ENCODE results near the gene SMARCC1. TPM values are rescaled to one million over a fixed set of nuclear protein-coding genes. Genes with fewer than 3 reads are reported as not detected.

Gene SMARCC1
- total RNA-seq, 1 experiment from 2014 or later = 168 TPM

DNA sequence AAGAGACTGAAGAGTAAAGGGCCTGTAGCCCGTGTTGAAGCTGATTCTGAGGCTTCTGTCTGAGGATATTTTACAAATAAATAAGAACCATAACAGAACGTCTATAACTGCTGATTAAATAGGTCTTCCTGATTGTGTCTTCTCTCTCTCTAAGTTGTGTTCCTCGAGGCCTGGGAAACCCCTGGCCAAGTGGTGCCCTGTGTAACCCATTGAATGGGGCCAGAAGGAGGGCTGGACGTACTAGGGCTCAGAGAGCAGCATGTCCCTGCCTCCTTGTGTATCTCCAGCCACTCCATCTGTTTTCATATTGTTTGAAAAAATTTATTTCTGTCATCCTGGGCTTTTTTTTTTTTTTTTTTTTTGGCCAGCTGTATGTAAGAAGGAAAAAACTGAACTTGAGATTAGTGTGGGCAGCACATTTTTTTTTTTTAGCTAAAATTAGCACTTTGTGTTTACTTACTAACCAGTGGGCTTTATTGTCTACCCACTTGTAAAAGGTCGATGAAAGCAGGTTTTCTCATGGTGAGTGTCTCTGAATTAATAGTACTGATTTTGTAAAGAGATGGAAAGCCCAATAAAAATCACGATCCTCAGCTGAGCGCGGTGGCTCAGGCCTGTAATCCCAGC lies 32.0 kb upstream of the SMARCC1 start:
- TF ChIP-seq, protein P1, sequence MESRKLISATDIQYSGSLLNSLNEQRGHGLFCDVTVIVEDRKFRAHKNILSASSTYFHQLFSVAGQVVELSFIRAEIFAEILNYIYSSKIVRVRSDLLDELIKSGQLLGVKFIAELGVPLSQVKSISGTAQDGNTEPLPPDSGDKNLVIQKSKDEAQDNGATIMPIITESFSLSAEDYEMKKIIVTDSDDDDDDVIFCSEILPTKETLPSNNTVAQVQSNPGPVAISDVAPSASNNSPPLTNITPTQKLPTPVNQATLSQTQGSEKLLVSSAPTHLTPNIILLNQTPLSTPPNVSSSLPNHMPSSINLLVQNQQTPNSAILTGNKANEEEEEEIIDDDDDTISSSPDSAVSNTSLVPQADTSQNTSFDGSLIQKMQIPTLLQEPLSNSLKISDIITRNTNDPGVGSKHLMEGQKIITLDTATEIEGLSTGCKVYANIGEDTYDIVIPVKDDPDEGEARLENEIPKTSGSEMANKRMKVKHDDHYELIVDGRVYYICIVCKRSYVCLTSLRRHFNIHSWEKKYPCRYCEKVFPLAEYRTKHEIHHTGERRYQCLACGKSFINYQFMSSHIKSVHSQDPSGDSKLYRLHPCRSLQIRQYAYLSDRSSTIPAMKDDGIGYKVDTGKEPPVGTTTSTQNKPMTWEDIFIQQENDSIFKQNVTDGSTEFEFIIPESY (IDR thresholded peaks at IDR 0.05; ENCODE audit: extremely low read depth, insufficient replicate concordance, low read length) = no peak
- no peak for TF ChIP-seq SIN3A (IDR thresholded peaks at IDR 0.05; ENCODE audit: low read depth)
- no peak for TF ChIP-seq YY1 (IDR thresholded peaks at IDR 0.05; ENCODE audit: extremely low read depth, insufficient replicate concordance, low read depth, low read length)
- TF ChIP-seq, protein P2, sequence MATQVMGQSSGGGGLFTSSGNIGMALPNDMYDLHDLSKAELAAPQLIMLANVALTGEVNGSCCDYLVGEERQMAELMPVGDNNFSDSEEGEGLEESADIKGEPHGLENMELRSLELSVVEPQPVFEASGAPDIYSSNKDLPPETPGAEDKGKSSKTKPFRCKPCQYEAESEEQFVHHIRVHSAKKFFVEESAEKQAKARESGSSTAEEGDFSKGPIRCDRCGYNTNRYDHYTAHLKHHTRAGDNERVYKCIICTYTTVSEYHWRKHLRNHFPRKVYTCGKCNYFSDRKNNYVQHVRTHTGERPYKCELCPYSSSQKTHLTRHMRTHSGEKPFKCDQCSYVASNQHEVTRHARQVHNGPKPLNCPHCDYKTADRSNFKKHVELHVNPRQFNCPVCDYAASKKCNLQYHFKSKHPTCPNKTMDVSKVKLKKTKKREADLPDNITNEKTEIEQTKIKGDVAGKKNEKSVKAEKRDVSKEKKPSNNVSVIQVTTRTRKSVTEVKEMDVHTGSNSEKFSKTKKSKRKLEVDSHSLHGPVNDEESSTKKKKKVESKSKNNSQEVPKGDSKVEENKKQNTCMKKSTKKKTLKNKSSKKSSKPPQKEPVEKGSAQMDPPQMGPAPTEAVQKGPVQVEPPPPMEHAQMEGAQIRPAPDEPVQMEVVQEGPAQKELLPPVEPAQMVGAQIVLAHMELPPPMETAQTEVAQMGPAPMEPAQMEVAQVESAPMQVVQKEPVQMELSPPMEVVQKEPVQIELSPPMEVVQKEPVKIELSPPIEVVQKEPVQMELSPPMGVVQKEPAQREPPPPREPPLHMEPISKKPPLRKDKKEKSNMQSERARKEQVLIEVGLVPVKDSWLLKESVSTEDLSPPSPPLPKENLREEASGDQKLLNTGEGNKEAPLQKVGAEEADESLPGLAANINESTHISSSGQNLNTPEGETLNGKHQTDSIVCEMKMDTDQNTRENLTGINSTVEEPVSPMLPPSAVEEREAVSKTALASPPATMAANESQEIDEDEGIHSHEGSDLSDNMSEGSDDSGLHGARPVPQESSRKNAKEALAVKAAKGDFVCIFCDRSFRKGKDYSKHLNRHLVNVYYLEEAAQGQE (IDR thresholded peaks at IDR 0.05; ENCODE audit: low read depth) = no peak
- CTCF ChIA-PET = no interaction called here
- no peaks in the 10 kb centered on the region for H3K79me2 ChIP-seq (ENCODE audit: insufficient read depth, low read length)

More for the DNA sequence above, 32.0 kb upstream of the SMARCC1 start:
- H3K9me3 ChIP-seq (ENCODE audit: control insufficient read depth in 1 of 2, insufficient read depth in 1 of 2, low read depth in 1 of 2, low read length in 2 of 2) = no peaks in the 10 kb centered on the region
- no peak overlapping the region for H3K9ac ChIP-seq (ENCODE audit: low read length)
- ATAC-seq (no peak), DNase-seq (ENCODE audit: low read depth, low spot score) (no peak)
- H3K36me3 ChIP-seq (ENCODE audit: control insufficient read depth in 1 of 2, insufficient read depth in 2 of 2, low read length in 2 of 2) = peaks cover 21 to 23% of the 10 kb centered on the region in 2 experiments
- no peak overlapping the region for H3K4me2 ChIP-seq (ENCODE audit: low read length)
- no peak overlapping the region for H3K27ac ChIP-seq (ENCODE audit: low read depth, low read length)
- H2AFZ ChIP-seq (ENCODE audit: low read depth, low read length, poor library complexity, severe bottlenecking) = no peak overlapping the region
- ChIA-PET RAD21 (ENCODE audit: low non-redundant PET in 1 of 2, low total read pairs in 2 of 2, uncharacterized antibody in 2 of 2, unreplicated experiment in 2 of 2) (no interaction called here), POLR2A (no interaction called here)
- BruUV-seq (replicated peaks) = no TSS peak
- H4K20me1 ChIP-seq (ENCODE audit: insufficient read depth) = no peaks in the 10 kb centered on the region
- H3K9me2 ChIP-seq (ENCODE audit: insufficient read depth) = no peaks in the 10 kb centered on the region
- no peaks in the 10 kb centered on the region for H3K27me3 ChIP-seq (ENCODE audit: insufficient read depth, low read length)
- H3K4me1 ChIP-seq (ENCODE audit: control insufficient read depth in 1 of 2, insufficient read depth in 2 of 2, low read length in 2 of 2) = no peaks in the 10 kb centered on the region
- H3K4me3 ChIP-seq (replicated peaks in 1 of 2; ENCODE audit: low read depth in 1 of 2, low read length in 2 of 2) = no peak overlapping the region
- intact Hi-C loops (cut with micrococcal nuclease) = no loop called here
